ENCODE results near the gene CYLD.

DNA sequence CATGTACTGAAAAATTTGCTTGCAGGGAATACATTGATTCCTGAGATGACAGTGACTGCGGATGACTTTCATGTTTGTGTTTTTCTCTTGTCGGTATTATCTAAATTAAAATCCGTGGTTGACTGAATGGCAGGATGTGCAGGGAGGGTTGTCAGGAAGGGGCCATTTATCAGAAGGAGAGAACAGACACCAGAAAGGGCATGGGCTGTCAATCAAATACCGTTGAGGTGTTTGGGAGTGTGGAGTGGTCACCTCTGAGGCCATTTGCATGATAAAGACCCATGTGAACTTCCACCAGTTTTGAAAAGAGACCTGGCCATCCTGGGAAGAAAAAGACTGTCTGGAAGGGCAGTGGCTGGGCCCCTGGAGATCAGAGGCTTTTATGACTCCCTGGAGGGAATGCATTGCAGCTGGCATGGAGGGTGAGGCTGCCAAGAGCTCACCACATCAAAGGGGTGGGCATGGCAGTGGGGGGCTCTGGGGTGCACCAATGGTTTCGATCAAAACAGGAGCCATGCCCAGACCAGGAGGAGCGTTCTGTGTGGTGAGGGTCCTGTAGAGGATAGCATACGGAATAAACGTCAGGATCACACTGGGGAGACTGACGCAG lies 67.1 kb downstream of the CYLD start:
- TF ChIP-seq POLR2A (IDR thresholded peaks at IDR 0.05) (no peak), CTCF (IDR thresholded peaks at IDR 0.05) (no peak)
